MM.1S (cell line): ENCODE data around the gene RNF180.

Experiments used
- CTCF ChIP-seq: fragments of 300-600 bp; sonication (generic); IDR thresholded peaks from 2 replicates; pipeline ENCODE4 v1.5.1; 2016; ENCODE audit warnings: antibody characterized with exemption, low read length, mixed read lengths
- EZH2 ChIP-seq: fragments of 300-600 bp; sonication (generic); optimal IDR thresholded peaks from 2 replicates; pipeline ENCODE3; 2017; ENCODE audit warnings: low read depth, mild to moderate bottlenecking, antibody characterized with exemption, low read length, mixed read lengths

- TF ChIP-seq CTCF (no peak), EZH2 (no peak)
These were observed 157.9 kb downstream of the RNF180 start for GRCh38 chr5:64323591-64323990.
